ENCODE results near the gene PTHLH. TPM values are rescaled to one million over a fixed set of nuclear protein-coding genes. Genes with fewer than 3 reads are reported as not detected.

PTHLH gene
- total and polyA plus RNA-seq, 2 experiments from 2014 or later, result not detected

- no peak overlapping the region for H3K27ac Mint-ChIP-seq
- no peak overlapping the region for H3K4me3 Mint-ChIP-seq
- H3K9me3 Mint-ChIP-seq, result peaks cover 3% of the 10 kb centered on the region; the same call in 2 of the 3 replicates
- ATAC-seq (no peak), DNase-seq (ENCODE audit: low spot score) (no peak)
- Histone ChIP-seq H4K20me1 (replicated peaks; ENCODE audit: insufficient read depth) (no peaks in the 10 kb centered on the region), H3K4me1 (ENCODE audit: insufficient read depth) (0 out of 2 replicates have a peak, but pooled peaks cover 3% of the 10 kb centered on the region), H3K4me2 (no peak overlapping the region), H3K4me3 (no peak overlapping the region), H3K27me3 (ENCODE audit: insufficient read depth) (no peaks in the 10 kb centered on the region), H3K9me2 (ENCODE audit: insufficient read depth) (0 out of 2 replicates have a peak, but pooled peaks cover 14% of the 10 kb centered on the region), H3K27ac (ENCODE audit: low read depth) (no peak overlapping the region), H3F3A (replicated peaks; ENCODE audit: low read depth) (no peaks in the 10 kb centered on the region), H3K36me3 (ENCODE audit: insufficient read depth) (no peaks in the 10 kb centered on the region), H2AFZ (no peak overlapping the region), H3K79me2 (replicated peaks; ENCODE audit: insufficient read depth) (no peaks in the 10 kb centered on the region)
- no peaks in the 10 kb centered on the region for H3K27me3 Mint-ChIP-seq (ENCODE audit: insufficient read depth, low read depth, poor library complexity)
- no peak for TF ChIP-seq CTCF (conservative IDR thresholded peaks at IDR 0.05; ENCODE audit: low read depth in 2 of 2)
- no peak for TF ChIP-seq ZNF114 (CRISPR knock-in tag; IDR thresholded peaks at IDR 0.05)
- no peak for TF ChIP-seq JUNB (IDR thresholded peaks at IDR 0.05; ENCODE audit: unreplicated experiment)
- TF ChIP-seq ZNF462 (CRISPR knock-in tag; IDR thresholded peaks at IDR 0.05), result no peak
- TF ChIP-seq CREB1 (CRISPR knock-in tag; IDR thresholded peaks at IDR 0.05; ENCODE audit: low read depth), result no peak
- TF ChIP-seq ETS1 (IDR thresholded peaks at IDR 0.05), result no peak
- no peak for TF ChIP-seq ZNF331 (CRISPR knock-in tag; IDR thresholded peaks at IDR 0.05; ENCODE audit: low read depth)
- H3K4me1 Mint-ChIP-seq, result peaks cover 14% of the 10 kb centered on the region
- no peaks in the 10 kb centered on the region for H3K36me3 Mint-ChIP-seq (ENCODE audit: low read depth)
These were observed 57.5 kb downstream of the PTHLH start for GRCh38 chr12:27915021-27915420.

Measured in GM23338 (cell line).